SK-N-SH treated with all-trans-retinoic acid at 6 μM for 48 hours (cell line): ENCODE measurements around the gene SPG7.

Experiments
- ATAC-seq: fragments of 200-7000 bp; cut with Tn5 transposase; 3 replicates; pipeline ENCODE4 v1.9.1; 2020; ENCODE audit warnings: mild to moderate bottlenecking, moderate library complexity
- ARNTL ChIP-seq: fragments of 450-650 bp; formaldehyde crosslinking; IDR thresholded peaks from 2 replicates; pipeline ENCODE4 v1.5.0; 2020; ENCODE audit warnings: low read depth, mild to moderate bottlenecking, moderate library complexity, borderline replicate concordance
- BACH2 ChIP-seq: fragments of 250-450 bp; sonication (Bioruptor Pico); IDR thresholded peaks from 2 replicates; pipeline ENCODE4 v1.9.0; 2021; ENCODE audit warnings: mild to moderate bottlenecking, borderline replicate concordance
- CREB5 ChIP-seq: fragments of 250-450 bp; sonication (Bioruptor Pico); IDR thresholded peaks from 2 replicates; pipeline ENCODE4 v1.5.1; 2020; ENCODE audit warnings: low read depth, mild to moderate bottlenecking, moderate library complexity
- CSDC2 ChIP-seq: fragments of 250-450 bp; sonication (Bioruptor Pico); IDR thresholded peaks from 2 replicates; pipeline ENCODE4 v1.5.0; 2020; ENCODE audit warnings: mild to moderate bottlenecking, moderate library complexity
- ESRRG ChIP-seq: fragments of 250-450 bp; sonication (Bioruptor Pico); IDR thresholded peaks from 2 replicates; pipeline ENCODE4 v1.6.1; 2021; ENCODE audit warnings: mild to moderate bottlenecking
- GLIS3 ChIP-seq: fragments of 250-450 bp; sonication (Bioruptor Pico); IDR thresholded peaks from 2 replicates; pipeline ENCODE4 v1.5.0; 2020; ENCODE audit warnings: mild to moderate bottlenecking, moderate library complexity
- ISL1 ChIP-seq: fragments of 250-450 bp; sonication (Bioruptor Pico); IDR thresholded peaks from 2 replicates; pipeline ENCODE4 v2.1.2; 2022; ENCODE audit warnings: mild to moderate bottlenecking, moderate library complexity
- OSR1 ChIP-seq: fragments of 250-450 bp; sonication (Bioruptor Pico); IDR thresholded peaks from 2 replicates; pipeline ENCODE4 v1.8.0; 2022; ENCODE audit warnings: moderate library complexity, mild to moderate bottlenecking, inconsistent platforms
- POU6F1 ChIP-seq: fragments of 250-450 bp; sonication (Bioruptor Pico); IDR thresholded peaks from 2 replicates; pipeline ENCODE4 v1.8.0; 2021; ENCODE audit warnings: low read depth, mild to moderate bottlenecking, moderate library complexity, borderline replicate concordance
- PPARA ChIP-seq: fragments of 250-450 bp; sonication (Bioruptor Pico); IDR thresholded peaks from 2 replicates; pipeline ENCODE4 v1.5.0; 2020; ENCODE audit warnings: mild to moderate bottlenecking, borderline replicate concordance
- RARB ChIP-seq: fragments of 250-450 bp; sonication (Bioruptor Pico); IDR thresholded peaks from 2 replicates; pipeline ENCODE4 v1.8.0; 2021; ENCODE audit warnings: mild to moderate bottlenecking, moderate library complexity
- SNAI2 ChIP-seq: fragments of 250-450 bp; sonication (Bioruptor Pico); IDR thresholded peaks from 2 replicates; pipeline ENCODE4 v1.5.0; 2020; ENCODE audit warnings: mild to moderate bottlenecking, moderate library complexity
- TCF4 ChIP-seq: fragments of 250-450 bp; sonication (Bioruptor Pico); IDR thresholded peaks from 2 replicates; pipeline ENCODE4 v1.8.0; 2021; ENCODE audit warnings: mild to moderate bottlenecking, moderate library complexity, borderline replicate concordance
- TOX ChIP-seq: fragments of 250-450 bp; sonication (Bioruptor Pico); IDR thresholded peaks from 2 replicates; pipeline ENCODE4 v1.8.0; 2021; ENCODE audit warnings: mild to moderate bottlenecking, moderate library complexity, borderline replicate concordance
- TSHZ2 ChIP-seq: fragments of 250-450 bp; sonication (Bioruptor Pico); IDR thresholded peaks from 2 replicates; pipeline ENCODE4 v1.5.0; 2020; ENCODE audit warnings: mild to moderate bottlenecking, moderate library complexity
- ZC3H10 ChIP-seq: fragments of 250-450 bp; sonication (Bioruptor Pico); IDR thresholded peaks from 2 replicates; pipeline ENCODE4 v1.5.1; 2021; ENCODE audit warnings: mild to moderate bottlenecking, moderate library complexity
- ZFP3 ChIP-seq: fragments of 250-450 bp; sonication (Bioruptor Pico); IDR thresholded peaks from 2 replicates; pipeline ENCODE4 v1.5.0; 2020; ENCODE audit warnings: mild to moderate bottlenecking, moderate library complexity
- ZFP30 ChIP-seq: fragments of 450-650 bp; formaldehyde crosslinking; IDR thresholded peaks from 2 replicates; pipeline ENCODE4 v1.5.0; 2022; ENCODE audit warnings: mild to moderate bottlenecking, moderate library complexity
- ZNF565 ChIP-seq: fragments of 450-650 bp; formaldehyde crosslinking; conservative IDR thresholded peaks from 2 replicates; pipeline ENCODE4 v1.5.0; 2020; ENCODE audit warnings: low read depth, mild to moderate bottlenecking, moderate library complexity
- ZNF70 ChIP-seq: fragments of 450-650 bp; formaldehyde crosslinking; IDR thresholded peaks from 2 replicates; pipeline ENCODE4 v1.5.0; 2020; ENCODE audit warnings: mild to moderate bottlenecking, moderate library complexity
- ZNF8 ChIP-seq: fragments of 450-650 bp; formaldehyde crosslinking; IDR thresholded peaks from 2 replicates; pipeline ENCODE4 v1.5.0; 2020; ENCODE audit warnings: mild to moderate bottlenecking, moderate library complexity
- TF ChIP-seq, protein P1 (sequence below): fragments of 250-450 bp; sonication (Bioruptor Pico); IDR thresholded peaks from 2 replicates; pipeline ENCODE4 v1.8.0; 2020; ENCODE audit warnings: mild to moderate bottlenecking, moderate library complexity, borderline replicate concordance

The SPG7 gene

GRCh38 chr16:89489898-89490438, 18.2 kb upstream of the SPG7 start:
- TF ChIP-seq ZNF70 (no peak), ESRRG (CRISPR knock-in tag) (no peak), ZNF565 (CRISPR knock-in tag) (no peak), TCF4 (CRISPR knock-in tag) (no peak), CREB5 (CRISPR knock-in tag) (no peak), CSDC2 (CRISPR knock-in tag) (no peak), GLIS3 (no peak), ARNTL (CRISPR knock-in tag) (no peak), ZFP3 (CRISPR knock-in tag) (no peak), POU6F1 (CRISPR knock-in tag) (no peak), OSR1 (CRISPR knock-in tag) (no peak), TSHZ2 (no peak), SNAI2 (CRISPR knock-in tag) (no peak), BACH2 (CRISPR knock-in tag) (no peak), ZNF8 (no peak), PPARA (CRISPR knock-in tag) (no peak), ZFP30 (no peak), TOX (CRISPR knock-in tag) (no peak)
- TF ChIP-seq, protein P1, sequence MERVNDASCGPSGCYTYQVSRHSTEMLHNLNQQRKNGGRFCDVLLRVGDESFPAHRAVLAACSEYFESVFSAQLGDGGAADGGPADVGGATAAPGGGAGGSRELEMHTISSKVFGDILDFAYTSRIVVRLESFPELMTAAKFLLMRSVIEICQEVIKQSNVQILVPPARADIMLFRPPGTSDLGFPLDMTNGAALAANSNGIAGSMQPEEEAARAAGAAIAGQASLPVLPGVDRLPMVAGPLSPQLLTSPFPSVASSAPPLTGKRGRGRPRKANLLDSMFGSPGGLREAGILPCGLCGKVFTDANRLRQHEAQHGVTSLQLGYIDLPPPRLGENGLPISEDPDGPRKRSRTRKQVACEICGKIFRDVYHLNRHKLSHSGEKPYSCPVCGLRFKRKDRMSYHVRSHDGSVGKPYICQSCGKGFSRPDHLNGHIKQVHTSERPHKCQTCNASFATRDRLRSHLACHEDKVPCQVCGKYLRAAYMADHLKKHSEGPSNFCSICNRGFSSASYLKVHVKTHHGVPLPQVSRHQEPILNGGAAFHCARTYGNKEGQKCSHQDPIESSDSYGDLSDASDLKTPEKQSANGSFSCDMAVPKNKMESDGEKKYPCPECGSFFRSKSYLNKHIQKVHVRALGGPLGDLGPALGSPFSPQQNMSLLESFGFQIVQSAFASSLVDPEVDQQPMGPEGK (CRISPR knock-in tag) = no peak
- ATAC-seq = no peak

GRCh38 chr16:89490439-89491237, 17.6 kb upstream of the SPG7 start, which contains the start of gene ANKRD11:
Gene ANKRD11, minus strand, starts transcription at chr16:89490561. Its CDS starts 173,542 bp downstream, at chr16:89317019.
- peak; percentile 96 for ATAC-seq
- TF ChIP-seq BACH2 (CRISPR knock-in tag) (no peak), GLIS3 (no peak), ZFP30 (no peak), ESRRG (CRISPR knock-in tag) (no peak), ARNTL (CRISPR knock-in tag) (no peak), ZFP3 (CRISPR knock-in tag) (no peak), POU6F1 (CRISPR knock-in tag) (no peak), ISL1 (CRISPR knock-in tag) (no peak), ZNF70 (no peak), PPARA (CRISPR knock-in tag) (no peak), RARB (CRISPR knock-in tag) (no peak), TCF4 (CRISPR knock-in tag) (no peak), CREB5 (CRISPR knock-in tag) (no peak), ZNF565 (CRISPR knock-in tag) (no peak), ZC3H10 (CRISPR knock-in tag) (no peak)
